Lower lobe of right lung (tissue), 2 donors: ENCODE measurements around the gene MRPS10. TPM values are rescaled to one million over a fixed set of nuclear protein-coding genes. Genes with fewer than 3 reads are reported as not detected.

Experiments
- ATAC-seq, 2 donors: fragments of 200-7000 bp; cut with Tn5 transposase; one replicate each; pipeline ENCODE4 v1.9.1; 2020 to 2022; ENCODE audit warnings: mild to moderate bottlenecking in 2 of 2, moderate library complexity in 2 of 2
- DNase-seq: peaks from one replicate; pipeline ENCODE4 v3.0.0-alpha.2; 2020
- H3K27ac ChIP-seq: fragments of 200-600 bp; one replicate; pipeline ENCODE4 v1.8.0; 2022
- H3K27me3 ChIP-seq: fragments of 200-600 bp; one replicate; pipeline ENCODE4 v1.8.0; 2022; ENCODE audit warnings: low read depth
- H3K36me3 ChIP-seq: fragments of 200-600 bp; one replicate; pipeline ENCODE4 v1.8.0; 2022; ENCODE audit warnings: mild to moderate bottlenecking
- H3K4me1 ChIP-seq: fragments of 200-600 bp; one replicate; pipeline ENCODE4 v1.8.0; 2022
- H3K4me3 ChIP-seq: fragments of 200-600 bp; one replicate; pipeline ENCODE4 v1.8.0; 2022; ENCODE audit warnings: mild to moderate bottlenecking
- H3K9me3 ChIP-seq: fragments of 200-600 bp; one replicate; pipeline ENCODE4 v1.8.0; 2022
- intact Hi-C: fragments of 100-400 bp; cut with DNase I; formaldehyde crosslinking; loops from one replicate; pipeline ENCODE4 v1.11.0; 2022
- total RNA-seq: library from RNA; stranded (reverse); fragmentation: NEBNext Ultra II Directional; extraction: Animal tissue kit (Norgen Biotek cat#: 25700); gene quantifications from one replicate; pipeline ENCODE4 v1.2.1, GENCODE V29; 2021
- TF ChIP-seq, protein P1 (sequence below): fragments of 200-600 bp; IDR thresholded peaks from one replicate; pipeline ENCODE4 v1.8.0; 2022; ENCODE audit warnings: antibody characterized with exemption, mild to moderate bottlenecking
- donor health status: DM: no; HTN: yes; CAD: no; lungs with severe emphysema.

The MRPS10 gene
- total RNA-seq, 1 donor from 2014 or later, result 23.6 TPM

GRCh38 chr6:42260972-42261371 lies 43.3 kb upstream of the MRPS10 start:
- Histone ChIP-seq H3K27ac (peak overlapping the region; percentile 56), H3K27me3 (no peaks in the 10 kb centered on the region), H3K4me3 (no peak overlapping the region), H3K9me3 (no peaks in the 10 kb centered on the region), H3K4me1 (peaks cover 19% of the 10 kb centered on the region), H3K36me3 (peaks cover 8% of the 10 kb centered on the region)
- TF ChIP-seq, protein P1, sequence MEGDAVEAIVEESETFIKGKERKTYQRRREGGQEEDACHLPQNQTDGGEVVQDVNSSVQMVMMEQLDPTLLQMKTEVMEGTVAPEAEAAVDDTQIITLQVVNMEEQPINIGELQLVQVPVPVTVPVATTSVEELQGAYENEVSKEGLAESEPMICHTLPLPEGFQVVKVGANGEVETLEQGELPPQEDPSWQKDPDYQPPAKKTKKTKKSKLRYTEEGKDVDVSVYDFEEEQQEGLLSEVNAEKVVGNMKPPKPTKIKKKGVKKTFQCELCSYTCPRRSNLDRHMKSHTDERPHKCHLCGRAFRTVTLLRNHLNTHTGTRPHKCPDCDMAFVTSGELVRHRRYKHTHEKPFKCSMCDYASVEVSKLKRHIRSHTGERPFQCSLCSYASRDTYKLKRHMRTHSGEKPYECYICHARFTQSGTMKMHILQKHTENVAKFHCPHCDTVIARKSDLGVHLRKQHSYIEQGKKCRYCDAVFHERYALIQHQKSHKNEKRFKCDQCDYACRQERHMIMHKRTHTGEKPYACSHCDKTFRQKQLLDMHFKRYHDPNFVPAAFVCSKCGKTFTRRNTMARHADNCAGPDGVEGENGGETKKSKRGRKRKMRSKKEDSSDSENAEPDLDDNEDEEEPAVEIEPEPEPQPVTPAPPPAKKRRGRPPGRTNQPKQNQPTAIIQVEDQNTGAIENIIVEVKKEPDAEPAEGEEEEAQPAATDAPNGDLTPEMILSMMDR, result peak; percentile 48
- intact Hi-C loops, result no loop called here
- ATAC-seq (peak; percentile 53 to 65), DNase-seq (no peak)

DNA sequence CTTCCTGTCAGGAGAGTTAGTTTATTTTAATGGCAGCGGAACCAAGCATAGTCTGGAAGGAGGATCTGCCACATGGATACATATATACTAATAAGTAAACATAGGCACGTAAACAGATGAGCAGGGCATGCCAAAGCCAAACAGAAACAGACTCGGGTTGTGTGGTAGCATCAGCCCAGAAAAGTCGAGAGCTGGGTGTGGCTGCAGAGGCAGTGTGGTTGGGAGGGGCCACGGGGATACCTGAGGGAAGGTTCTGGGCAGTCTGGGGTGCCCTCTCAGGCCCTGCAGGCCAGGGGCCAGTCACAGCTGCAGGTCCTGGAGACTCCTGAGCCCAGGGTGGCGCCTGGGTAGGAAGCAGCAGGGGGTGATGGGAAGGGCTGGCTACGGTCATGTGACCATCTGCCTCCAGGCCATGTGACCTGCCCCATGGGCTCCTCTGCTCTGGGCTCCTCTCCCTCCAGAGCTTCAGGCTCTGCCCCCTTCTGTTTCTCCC lies 42.8 kb upstream of the MRPS10 start:
- no peaks in the 10 kb centered on the region for H3K9me3 ChIP-seq
- ATAC-seq (peak; percentile 35 to 54), DNase-seq (no peak)
- H3K4me3 ChIP-seq, result no peak overlapping the region
- TF ChIP-seq, protein P1, result no peak
- peak overlapping the region; percentile 56 for H3K27ac ChIP-seq
- H3K4me1 ChIP-seq, result peaks cover 19% of the 10 kb centered on the region
- no peaks in the 10 kb centered on the region for H3K27me3 ChIP-seq
- intact Hi-C loops, result no loop called here
- H3K36me3 ChIP-seq, result peaks cover 8% of the 10 kb centered on the region

- intact Hi-C loops, result no loop called here
- Histone ChIP-seq H3K4me1 (peaks cover 19% of the 10 kb centered on the region), H3K4me3 (no peak overlapping the region), H3K36me3 (peaks cover 9% of the 10 kb centered on the region), H3K27ac (peak overlapping the region; percentile 56), H3K9me3 (no peaks in the 10 kb centered on the region), H3K27me3 (no peaks in the 10 kb centered on the region)
- no peak for ATAC-seq
- DNase-seq, result no peak
- TF ChIP-seq, protein P1, result no peak
Observed at GRCh38 chr6:42259841-42260395, 42.3 kb upstream of the MRPS10 start.

- intact Hi-C loops, result no loop called here
- Histone ChIP-seq H3K4me3 (no peak overlapping the region), H3K9me3 (no peaks in the 10 kb centered on the region), H3K27ac (no peak overlapping the region), H3K4me1 (peaks cover 19% of the 10 kb centered on the region), H3K36me3 (peaks cover 14% of the 10 kb centered on the region), H3K27me3 (no peaks in the 10 kb centered on the region)
- DNase-seq, result no peak
- TF ChIP-seq, protein P1, result no peak
- no peak for ATAC-seq
Observed at GRCh38 chr6:42259286-42259685, 41.6 kb upstream of the MRPS10 start.

DNA sequence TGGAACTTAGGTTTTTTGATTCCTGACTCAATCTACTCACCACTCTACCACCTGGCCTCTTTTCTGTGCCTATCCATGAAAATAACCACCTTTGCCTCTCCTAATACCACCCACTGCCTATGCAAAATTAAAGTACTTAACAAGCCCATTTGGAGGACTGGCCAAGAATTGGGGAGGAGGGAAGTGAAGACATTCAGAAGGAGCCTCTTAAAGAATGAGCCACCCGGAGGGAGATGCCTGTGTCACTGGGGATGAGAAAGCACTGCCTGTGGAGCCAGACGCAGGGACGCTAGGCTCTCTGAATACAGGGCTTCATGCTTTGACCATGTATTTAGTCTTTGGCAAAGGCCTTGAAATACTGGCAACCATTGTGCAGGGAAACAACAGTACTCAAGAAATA lies 40.0 kb upstream of the MRPS10 start:
- Histone ChIP-seq H3K27ac (no peak overlapping the region), H3K4me3 (no peak overlapping the region), H3K27me3 (no peaks in the 10 kb centered on the region), H3K36me3 (peaks cover 23% of the 10 kb centered on the region), H3K4me1 (peaks cover 19% of the 10 kb centered on the region), H3K9me3 (no peaks in the 10 kb centered on the region)
- ATAC-seq, result no peak
- no peak for DNase-seq
- TF ChIP-seq, protein P1, result no peak
- intact Hi-C loops, result no loop called here
